Measurements from ENCODE around the gene DDX1. TPM values are rescaled to one million over a fixed set of nuclear protein-coding genes. Genes with fewer than 3 reads are reported as not detected.

Gene DDX1
- total and polyA plus RNA-seq, 4 experiments from 2014 or later: 53.3 to 61.7 (median 57.1) TPM

GRCh38 chr2:15647622-15648590, 56.2 kb downstream of the DDX1 start:
- H3K27me3 Mint-ChIP-seq: no peaks in the 10 kb centered on the region
- no peaks in the 10 kb centered on the region for H3K9me3 Mint-ChIP-seq
- CTCF ChIA-PET (ENCODE audit: partially characterized antibody): no interaction called here

DNA sequence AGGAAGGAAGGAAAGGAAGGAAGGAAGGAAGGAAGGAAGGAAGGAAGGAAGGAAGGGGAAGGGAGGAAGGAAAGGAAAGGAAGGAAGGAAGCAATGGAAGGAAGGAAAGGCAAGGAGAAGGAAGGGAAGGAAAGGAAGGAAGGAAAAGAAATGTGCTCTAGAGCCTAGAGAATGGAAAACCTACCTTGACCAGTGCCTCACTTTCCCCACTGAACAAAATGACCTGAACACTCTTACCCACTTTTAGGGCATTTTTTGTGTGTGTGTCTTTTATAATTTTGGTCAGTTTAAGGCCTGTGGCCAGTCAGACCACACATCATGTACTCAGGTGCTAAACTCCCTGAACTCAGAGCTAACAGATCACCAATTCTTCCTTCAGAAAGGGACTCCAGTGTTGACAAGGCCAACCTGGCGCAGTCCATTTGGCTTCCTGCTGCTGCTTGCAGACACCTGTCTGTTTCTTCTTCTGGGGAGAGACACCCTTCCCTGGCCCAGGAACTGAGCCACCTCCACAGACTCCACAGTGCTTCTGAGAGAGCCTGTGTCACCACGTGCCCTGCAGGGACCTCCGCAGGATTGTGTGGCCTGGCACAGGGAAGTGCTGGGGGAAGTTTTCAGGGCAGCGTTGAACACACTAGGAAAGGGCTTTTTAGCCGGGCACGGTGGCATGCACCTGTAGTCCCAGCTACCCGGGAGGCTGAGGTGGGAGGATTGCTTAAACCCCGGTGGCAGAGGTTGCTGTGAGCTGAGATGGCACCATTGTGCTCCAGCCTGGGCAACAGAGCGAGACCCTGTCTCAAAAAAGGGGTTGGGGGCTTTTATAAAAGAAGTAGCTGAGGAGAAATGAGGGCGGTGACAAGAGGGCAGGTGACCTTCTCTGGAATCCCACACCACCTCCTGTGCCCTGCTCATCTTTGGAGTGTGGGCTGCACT, 57.2 kb downstream of the DDX1 start:
- no peak for DNase-seq
- Mint-ChIP-seq H3K27ac (no peak overlapping the region), H3K36me3 (no peaks in the 10 kb centered on the region), H3K4me3 (no peak overlapping the region), H3K9me3 (no peaks in the 10 kb centered on the region), H3K4me1 (no peaks in the 10 kb centered on the region), H3K27me3 (peaks cover 0 to 3% of the 10 kb centered on the region in 2 donors)
- CTCF ChIA-PET (ENCODE audit: partially characterized antibody): no interaction called here
- Histone ChIP-seq H3K27me3 (ENCODE audit: insufficient read depth, low read length) (no peaks in the 10 kb centered on the region), H3K9me3 (ENCODE audit: control insufficient read depth in 1 of 2, low read length in 2 of 2) (no peaks in the 10 kb centered on the region), H3K36me3 (ENCODE audit: insufficient read depth, low read length) (no peaks in the 10 kb centered on the region), H3K4me1 (ENCODE audit: insufficient read depth, low read length) (no peaks in the 10 kb centered on the region), H3K4me3 (ENCODE audit: low read length in 2 of 2) (no peak overlapping the region), H3K27ac (ENCODE audit: low read depth, low read length) (no peak overlapping the region)
- POLR2A ChIA-PET (ENCODE audit: partially characterized antibody): no interaction called here
- intact Hi-C loops (cut with micrococcal nuclease): no loop called here

More at GRCh38 chr2:15647622-15648590, 56.2 kb downstream of the DDX1 start:
- DNase-seq: no peak
- Histone ChIP-seq H3K27ac (ENCODE audit: low read depth, low read length) (no peak overlapping the region), H3K4me1 (ENCODE audit: insufficient read depth, low read length) (no peaks in the 10 kb centered on the region), H3K36me3 (ENCODE audit: insufficient read depth, low read length) (no peaks in the 10 kb centered on the region), H3K9me3 (ENCODE audit: control insufficient read depth in 1 of 2, low read length in 2 of 2) (no peaks in the 10 kb centered on the region), H3K4me3 (ENCODE audit: low read length in 2 of 2) (no peak overlapping the region), H3K27me3 (ENCODE audit: insufficient read depth, low read length) (no peaks in the 10 kb centered on the region)
- intact Hi-C loops (cut with micrococcal nuclease): no loop called here
- Mint-ChIP-seq H3K4me3 (no peak overlapping the region), H3K36me3 (peaks cover 0 to 3% of the 10 kb centered on the region in 2 donors), H3K4me1 (no peaks in the 10 kb centered on the region), H3K27ac (no peak overlapping the region)
- POLR2A ChIA-PET (ENCODE audit: partially characterized antibody): no interaction called here

DNA sequence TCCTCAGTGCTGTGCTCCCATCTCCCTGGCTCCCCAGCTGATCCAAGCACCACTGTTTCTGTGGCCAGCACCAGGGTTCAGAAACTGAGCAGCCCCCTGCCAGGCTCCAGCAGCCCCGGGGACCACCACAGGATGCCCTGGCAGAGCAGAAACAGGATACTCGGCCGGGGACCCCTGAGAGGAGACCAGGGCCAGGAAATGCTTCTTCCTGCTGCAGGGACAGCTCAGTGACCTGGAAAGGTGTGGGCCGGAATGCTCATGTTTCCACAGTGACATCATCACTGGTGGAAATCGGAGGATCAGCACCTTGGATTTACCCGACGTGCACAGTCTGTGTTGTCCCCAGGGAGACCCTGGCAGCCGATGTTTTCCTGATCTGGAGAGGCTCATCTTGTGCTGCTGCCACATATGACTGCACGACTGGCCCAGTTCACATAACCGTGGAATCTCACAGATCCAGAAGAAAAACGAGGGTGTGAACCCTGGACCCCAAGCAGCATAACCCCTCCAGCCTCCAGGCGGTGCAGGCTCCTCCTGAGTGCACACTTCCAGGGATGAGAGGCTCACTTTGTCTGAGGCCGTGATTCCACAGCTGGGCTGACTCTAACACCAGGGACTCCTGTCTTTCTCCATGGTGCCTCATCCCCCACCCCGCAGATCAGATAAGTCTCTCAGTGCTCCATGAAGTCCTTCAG, 58.0 kb downstream of the DDX1 start:
- no peak overlapping the region for H3K4me3 Mint-ChIP-seq
- H3K4me1 Mint-ChIP-seq: no peaks in the 10 kb centered on the region
- Histone ChIP-seq H3K9me3 (ENCODE audit: control insufficient read depth in 1 of 2, low read length in 2 of 2) (no peaks in the 10 kb centered on the region), H3K36me3 (ENCODE audit: insufficient read depth, low read length) (no peaks in the 10 kb centered on the region), H3K4me1 (ENCODE audit: insufficient read depth, low read length) (no peaks in the 10 kb centered on the region), H3K27me3 (ENCODE audit: insufficient read depth, low read length) (no peaks in the 10 kb centered on the region), H3K27ac (ENCODE audit: low read depth, low read length) (no peak overlapping the region), H3K4me3 (ENCODE audit: low read length in 2 of 2) (no peak overlapping the region)
- H3K27ac Mint-ChIP-seq: no peak overlapping the region
- intact Hi-C loops (cut with micrococcal nuclease): no loop called here
- peaks cover 0 to 4% of the 10 kb centered on the region in 2 donors for H3K27me3 Mint-ChIP-seq
- DNase-seq: no peak
- no peaks in the 10 kb centered on the region for H3K36me3 Mint-ChIP-seq
- ChIA-PET POLR2A (ENCODE audit: partially characterized antibody) (no interaction called here), CTCF (ENCODE audit: partially characterized antibody) (no interaction called here)
- H3K9me3 Mint-ChIP-seq: no peaks in the 10 kb centered on the region

DNA sequence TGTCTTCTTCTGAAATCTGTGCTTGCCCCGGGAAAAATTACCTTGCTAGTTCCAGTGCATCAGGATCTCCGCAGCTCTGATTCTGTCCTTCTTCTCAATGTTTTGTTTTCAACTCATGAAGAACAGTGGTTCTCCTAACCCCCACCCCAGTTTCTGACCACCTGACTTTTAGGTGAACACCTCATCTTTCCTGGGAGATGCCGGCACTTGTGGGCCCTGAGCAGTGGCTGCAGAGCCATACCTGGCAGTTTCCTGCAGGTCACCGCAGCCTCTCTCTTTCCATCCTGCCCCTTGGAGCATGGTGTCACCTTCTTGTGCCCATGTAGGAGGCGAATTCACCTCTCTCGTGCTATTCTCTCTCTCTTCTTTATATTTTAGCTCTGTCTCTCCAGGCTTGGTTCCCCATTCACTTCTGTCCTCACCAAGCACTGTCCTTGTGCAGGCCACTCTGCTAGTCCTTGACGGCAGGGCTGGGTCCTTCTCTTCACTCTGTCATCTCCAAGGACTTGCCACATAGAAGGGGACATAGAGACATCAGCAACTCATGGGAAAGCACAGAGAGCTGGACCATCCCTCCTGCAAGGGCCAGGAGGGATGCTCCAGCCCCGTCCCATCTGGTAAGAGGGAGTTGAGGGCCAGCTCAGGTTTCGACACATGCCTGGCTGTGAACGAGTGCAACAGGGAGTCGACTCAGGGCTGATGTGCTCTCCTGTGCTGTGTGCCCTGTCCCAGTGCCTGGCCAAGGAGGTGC, 59.1 kb downstream of the DDX1 start:
- Mint-ChIP-seq H3K4me1 (no peaks in the 10 kb centered on the region), H3K27ac (no peak overlapping the region), H3K9me3 (no peaks in the 10 kb centered on the region), H3K27me3 (peaks cover 3 to 4% of the 10 kb centered on the region in 2 donors), H3K4me3 (no peak overlapping the region), H3K36me3 (no peaks in the 10 kb centered on the region)
- H3K4me1 ChIP-seq (ENCODE audit: insufficient read depth, low read length): no peaks in the 10 kb centered on the region
- no peak overlapping the region for H3K4me3 ChIP-seq (ENCODE audit: low read length in 2 of 2)
- no peaks in the 10 kb centered on the region for H3K36me3 ChIP-seq (ENCODE audit: insufficient read depth, low read length)
- DNase-seq: no peak
- ChIA-PET POLR2A (ENCODE audit: partially characterized antibody) (no interaction called here), CTCF (ENCODE audit: partially characterized antibody) (no interaction called here)
- no peak overlapping the region for H3K27ac ChIP-seq (ENCODE audit: low read depth, low read length)
- intact Hi-C loops (cut with micrococcal nuclease): no loop called here
- no peaks in the 10 kb centered on the region for H3K9me3 ChIP-seq (ENCODE audit: control insufficient read depth in 1 of 2, low read length in 2 of 2)
- H3K27me3 ChIP-seq (ENCODE audit: insufficient read depth, low read length): no peaks in the 10 kb centered on the region

GRCh38 chr2:15651367-15651727, 59.7 kb downstream of the DDX1 start:
- no peaks in the 10 kb centered on the region for H3K4me1 ChIP-seq (ENCODE audit: insufficient read depth, low read length)
- ChIA-PET CTCF (ENCODE audit: partially characterized antibody) (no interaction called here), POLR2A (ENCODE audit: partially characterized antibody) (no interaction called here)
- DNase-seq: no peak
- peaks cover 3 to 4% of the 10 kb centered on the region in 2 donors for H3K27me3 Mint-ChIP-seq
- no peak overlapping the region for H3K4me3 Mint-ChIP-seq
- no peaks in the 10 kb centered on the region for H3K27me3 ChIP-seq (ENCODE audit: insufficient read depth, low read length)
- no peak overlapping the region for H3K4me3 ChIP-seq (ENCODE audit: low read length in 2 of 2)
- no peaks in the 10 kb centered on the region for H3K4me1 Mint-ChIP-seq
- no peak overlapping the region for H3K27ac Mint-ChIP-seq
- intact Hi-C loops (cut with micrococcal nuclease): no loop called here
- H3K27ac ChIP-seq (ENCODE audit: low read depth, low read length): no peak overlapping the region
- H3K9me3 ChIP-seq (ENCODE audit: control insufficient read depth in 1 of 2, low read length in 2 of 2): no peaks in the 10 kb centered on the region
- no peaks in the 10 kb centered on the region for H3K9me3 Mint-ChIP-seq
- H3K36me3 ChIP-seq (ENCODE audit: insufficient read depth, low read length): no peaks in the 10 kb centered on the region
- no peaks in the 10 kb centered on the region for H3K36me3 Mint-ChIP-seq

DNA sequence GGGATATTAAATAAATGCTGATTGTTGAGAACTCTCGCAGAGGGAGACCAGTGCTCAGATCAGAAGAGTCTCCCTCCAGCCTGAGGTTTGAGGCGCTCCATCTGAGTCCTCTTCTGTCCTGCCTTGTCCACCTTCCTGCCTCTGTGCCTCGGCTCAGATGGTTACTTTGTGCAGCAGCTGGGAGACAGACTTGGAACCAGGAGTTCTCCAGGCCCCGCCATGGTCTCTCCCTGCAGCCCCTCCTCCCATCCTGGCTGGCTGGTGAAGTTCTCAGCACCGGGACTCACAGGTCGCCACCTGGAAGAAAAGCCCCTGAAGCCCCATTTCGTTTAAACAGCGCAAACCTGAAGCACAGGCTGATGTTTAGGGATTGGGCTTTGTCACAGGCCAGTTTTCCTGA, 60.6 kb downstream of the DDX1 start:
- no peak overlapping the region for H3K4me3 Mint-ChIP-seq
- ChIA-PET POLR2A (ENCODE audit: partially characterized antibody) (no interaction called here), CTCF (ENCODE audit: partially characterized antibody) (no interaction called here)
- Histone ChIP-seq H3K27ac (ENCODE audit: low read depth, low read length) (no peak overlapping the region), H3K36me3 (ENCODE audit: insufficient read depth, low read length) (no peaks in the 10 kb centered on the region), H3K9me3 (ENCODE audit: control insufficient read depth in 1 of 2, low read length in 2 of 2) (no peaks in the 10 kb centered on the region), H3K27me3 (ENCODE audit: insufficient read depth, low read length) (no peaks in the 10 kb centered on the region), H3K4me1 (ENCODE audit: insufficient read depth, low read length) (no peaks in the 10 kb centered on the region), H3K4me3 (ENCODE audit: low read length in 2 of 2) (no peak overlapping the region)
- H3K27ac Mint-ChIP-seq: no peak overlapping the region
- H3K36me3 Mint-ChIP-seq: no peaks in the 10 kb centered on the region
- no peaks in the 10 kb centered on the region for H3K9me3 Mint-ChIP-seq
- no peak for DNase-seq
- intact Hi-C loops (cut with micrococcal nuclease): no loop called here
- H3K4me1 Mint-ChIP-seq: no peaks in the 10 kb centered on the region
- H3K27me3 Mint-ChIP-seq: peaks cover 3 to 4% of the 10 kb centered on the region in 2 donors
